ENCODE results near the gene TEAD2.
"Not testable (repeated sequence)": the region's sequence is repeated elsewhere in the genome, so short reads cannot be mapped to it uniquely, and the experiment has no call there.

Gene TEAD2

GRCh38 chr19:49328741-49329140 lies 33.5 kb downstream of the TEAD2 start:
- Histone ChIP-seq H3K9me3 (ENCODE audit: insufficient read depth, low read depth, low read length) (no peaks in the 10 kb centered on the region), H3K36me3 (ENCODE audit: insufficient read depth, low read length) (no peaks in the 10 kb centered on the region), H3K4me2 (ENCODE audit: low read depth, low read length, poor library complexity, severe bottlenecking) (no peak overlapping the region), H3K9me2 (replicated peaks; ENCODE audit: low read depth, low read length) (no peaks in the 10 kb centered on the region), H3K27me3 (ENCODE audit: insufficient read depth, low read length, poor library complexity, severe bottlenecking) (no peaks in the 10 kb centered on the region), H3K9ac (ENCODE audit: low read depth, low read length, poor library complexity, severe bottlenecking) (no peak overlapping the region), H3K4me3 (ENCODE audit: low read length, poor library complexity, severe bottlenecking) (no peak overlapping the region), H4K20me1 (ENCODE audit: insufficient read depth, low read length, poor library complexity, severe bottlenecking) (no peaks in the 10 kb centered on the region), H3K79me2 (ENCODE audit: insufficient read depth, low read length) (no peaks in the 10 kb centered on the region), H3F3A (ENCODE audit: low read depth) (no peaks in the 10 kb centered on the region), H2AFZ (ENCODE audit: low read length) (no peak overlapping the region), H3K4me1 (ENCODE audit: insufficient read depth, low read length, poor library complexity, severe bottlenecking) (peaks cover 21% of the 10 kb centered on the region)
- TF ChIP-seq EZH2phosphoT487 (IDR thresholded peaks at IDR 0.05; ENCODE audit: borderline replicate concordance) = no peak
- TF ChIP-seq, protein P1, sequence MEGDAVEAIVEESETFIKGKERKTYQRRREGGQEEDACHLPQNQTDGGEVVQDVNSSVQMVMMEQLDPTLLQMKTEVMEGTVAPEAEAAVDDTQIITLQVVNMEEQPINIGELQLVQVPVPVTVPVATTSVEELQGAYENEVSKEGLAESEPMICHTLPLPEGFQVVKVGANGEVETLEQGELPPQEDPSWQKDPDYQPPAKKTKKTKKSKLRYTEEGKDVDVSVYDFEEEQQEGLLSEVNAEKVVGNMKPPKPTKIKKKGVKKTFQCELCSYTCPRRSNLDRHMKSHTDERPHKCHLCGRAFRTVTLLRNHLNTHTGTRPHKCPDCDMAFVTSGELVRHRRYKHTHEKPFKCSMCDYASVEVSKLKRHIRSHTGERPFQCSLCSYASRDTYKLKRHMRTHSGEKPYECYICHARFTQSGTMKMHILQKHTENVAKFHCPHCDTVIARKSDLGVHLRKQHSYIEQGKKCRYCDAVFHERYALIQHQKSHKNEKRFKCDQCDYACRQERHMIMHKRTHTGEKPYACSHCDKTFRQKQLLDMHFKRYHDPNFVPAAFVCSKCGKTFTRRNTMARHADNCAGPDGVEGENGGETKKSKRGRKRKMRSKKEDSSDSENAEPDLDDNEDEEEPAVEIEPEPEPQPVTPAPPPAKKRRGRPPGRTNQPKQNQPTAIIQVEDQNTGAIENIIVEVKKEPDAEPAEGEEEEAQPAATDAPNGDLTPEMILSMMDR (conservative IDR thresholded peaks at IDR 0.05; ENCODE audit: low read length) = no peak

- no peaks in the 10 kb centered on the region for H3K27me3 ChIP-seq (ENCODE audit: insufficient read depth, low read length, poor library complexity, severe bottlenecking)
- peak overlapping the region; percentile 47 for H3K4me2 ChIP-seq (ENCODE audit: low read depth, low read length, poor library complexity, severe bottlenecking)
- no peaks in the 10 kb centered on the region for H4K20me1 ChIP-seq (ENCODE audit: insufficient read depth, low read length, poor library complexity, severe bottlenecking)
- H3F3A ChIP-seq (ENCODE audit: low read depth) = no peaks in the 10 kb centered on the region
- TF ChIP-seq, protein P1 (conservative IDR thresholded peaks at IDR 0.05; ENCODE audit: low read length) = peak; percentile 80
- no peak for TF ChIP-seq EZH2phosphoT487 (IDR thresholded peaks at IDR 0.05; ENCODE audit: borderline replicate concordance)
- H3K36me3 ChIP-seq (ENCODE audit: insufficient read depth, low read length) = no peaks in the 10 kb centered on the region
- peak overlapping the region; percentile 71 for H2AFZ ChIP-seq (ENCODE audit: low read length)
- H3K9me3 ChIP-seq (ENCODE audit: insufficient read depth, low read depth, low read length) = no peaks in the 10 kb centered on the region
- no peak overlapping the region for H3K4me3 ChIP-seq (ENCODE audit: low read length, poor library complexity, severe bottlenecking)
- no peaks in the 10 kb centered on the region for H3K79me2 ChIP-seq (ENCODE audit: insufficient read depth, low read length)
- peaks cover 16% of the 10 kb centered on the region for H3K4me1 ChIP-seq (ENCODE audit: insufficient read depth, low read length, poor library complexity, severe bottlenecking)
- H3K9me2 ChIP-seq (replicated peaks; ENCODE audit: low read depth, low read length) = no peaks in the 10 kb centered on the region
- H3K9ac ChIP-seq (ENCODE audit: low read depth, low read length, poor library complexity, severe bottlenecking) = peak overlapping the region; percentile 34
Measured at GRCh38 chr19:49327878-49328544, 34.2 kb downstream of the TEAD2 start.

DNA sequence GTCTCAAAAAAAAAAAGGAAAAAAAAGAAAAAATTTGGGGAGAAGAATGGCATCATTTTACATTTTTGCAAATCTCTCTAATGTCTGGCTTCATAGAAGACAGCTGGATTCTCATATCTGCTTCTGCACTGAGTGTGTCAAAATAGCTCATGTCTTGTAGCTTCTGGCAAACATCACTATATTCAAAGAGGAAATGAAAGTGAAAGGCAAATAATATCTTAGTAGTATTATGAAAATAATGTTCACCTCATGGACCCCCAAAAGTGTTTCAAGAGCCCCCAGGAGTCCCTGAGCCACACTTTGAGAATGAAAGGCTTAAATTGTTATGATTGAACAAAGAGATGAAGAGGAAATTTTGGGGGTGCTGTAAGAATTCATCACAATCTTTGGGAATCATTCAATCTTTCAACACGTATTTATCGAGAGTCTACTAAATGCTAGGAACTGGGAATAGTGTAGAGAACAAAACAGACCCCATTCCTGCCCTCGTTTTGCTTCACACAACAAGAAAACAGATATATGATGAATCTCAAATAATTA lies 36.0 kb downstream of the TEAD2 start:
- Histone ChIP-seq H3K9me2 (replicated peaks; ENCODE audit: low read depth, low read length) (no peaks in the 10 kb centered on the region), H3F3A (ENCODE audit: low read depth) (no peaks in the 10 kb centered on the region), H3K4me1 (ENCODE audit: insufficient read depth, low read length, poor library complexity, severe bottlenecking) (peaks cover 9% of the 10 kb centered on the region), H3K79me2 (ENCODE audit: insufficient read depth, low read length) (no peaks in the 10 kb centered on the region), H3K27me3 (ENCODE audit: insufficient read depth, low read length, poor library complexity, severe bottlenecking) (no peaks in the 10 kb centered on the region), H3K9me3 (ENCODE audit: insufficient read depth, low read depth, low read length) (no peaks in the 10 kb centered on the region), H2AFZ (ENCODE audit: low read length) (no peak overlapping the region), H3K9ac (ENCODE audit: low read depth, low read length, poor library complexity, severe bottlenecking) (no peak overlapping the region), H4K20me1 (ENCODE audit: insufficient read depth, low read length, poor library complexity, severe bottlenecking) (no peaks in the 10 kb centered on the region), H3K36me3 (ENCODE audit: insufficient read depth, low read length) (no peaks in the 10 kb centered on the region), H3K4me2 (ENCODE audit: low read depth, low read length, poor library complexity, severe bottlenecking) (no peak overlapping the region), H3K4me3 (ENCODE audit: low read length, poor library complexity, severe bottlenecking) (no peak overlapping the region)
- no peak for TF ChIP-seq EZH2phosphoT487 (IDR thresholded peaks at IDR 0.05; ENCODE audit: borderline replicate concordance)
- TF ChIP-seq, protein P1 (conservative IDR thresholded peaks at IDR 0.05; ENCODE audit: low read length) = no peak

GRCh38 chr19:49325756-49326155 lies 36.5 kb downstream of the TEAD2 start:
- not testable (repeated sequence) for H3K9me2 ChIP-seq (replicated peaks; ENCODE audit: low read depth, low read length); H3K4me2 ChIP-seq (ENCODE audit: low read depth, low read length, poor library complexity, severe bottlenecking); H3K79me2 ChIP-seq (ENCODE audit: insufficient read depth, low read length); H4K20me1 ChIP-seq (ENCODE audit: insufficient read depth, low read length, poor library complexity, severe bottlenecking); H3K9me3 ChIP-seq (ENCODE audit: insufficient read depth, low read depth, low read length); H3K4me3 ChIP-seq (ENCODE audit: low read length, poor library complexity, severe bottlenecking); H3K9ac ChIP-seq (ENCODE audit: low read depth, low read length, poor library complexity, severe bottlenecking); H3K4me1 ChIP-seq (ENCODE audit: insufficient read depth, low read length, poor library complexity, severe bottlenecking); H2AFZ ChIP-seq (ENCODE audit: low read length); H3F3A ChIP-seq (ENCODE audit: low read depth); H3K27me3 ChIP-seq (ENCODE audit: insufficient read depth, low read length, poor library complexity, severe bottlenecking); H3K36me3 ChIP-seq (ENCODE audit: insufficient read depth, low read length)
